GM23338 (cell line): ENCODE data around the gene PPP2R5C.

Source experiments
- CREB1 ChIP-seq: fragments of 250-450 bp; sonication (Bioruptor Pico); IDR thresholded peaks from 2 replicates; pipeline ENCODE4 v1.5.0; 2020; ENCODE audit warnings: low read depth, mild to moderate bottlenecking, moderate library complexity
- CTCF ChIP-seq, 2 experiments: fragments of 200-600 bp in 1 of 2; sonication (generic) in 1 of 2; conservative IDR thresholded peaks; 2 replicates each; pipeline versions ENCODE4 v1.5.1 to v1.6.1; 2016 to 2017; ENCODE audit warnings: antibody characterized with exemption in 2 of 2, low read depth in 2 of 2, mild to moderate bottlenecking in 2 of 2, moderate library complexity in 1 of 2
- ETS1 ChIP-seq: IDR thresholded peaks from 2 replicates; pipeline ENCODE4 v1.6.1; 2016; ENCODE audit warnings: antibody characterized with exemption
- EZH2 ChIP-seq: fragments of 200-600 bp; sonication (generic); IDR thresholded peaks from one replicate; pipeline ENCODE4 v1.8.0; 2017; ENCODE audit warnings: antibody characterized with exemption, mild to moderate bottlenecking, low read depth; ENCODE audit not compliant: unreplicated experiment
- EZH2phosphoT487 ChIP-seq: fragments of 200-600 bp; sonication (generic); IDR thresholded peaks from one replicate; pipeline ENCODE4 v1.8.1; 2018; ENCODE audit warnings: antibody characterized with exemption; ENCODE audit not compliant: unreplicated experiment
- JUNB ChIP-seq: IDR thresholded peaks from one replicate; pipeline ENCODE4 v1.6.1; 2016; ENCODE audit warnings: antibody characterized with exemption; ENCODE audit not compliant: unreplicated experiment
- NANOG ChIP-seq: IDR thresholded peaks from 2 replicates; pipeline ENCODE4 v1.6.1; 2016; ENCODE audit warnings: antibody characterized with exemption, borderline replicate concordance
- POLR2AphosphoS5 ChIP-seq: IDR thresholded peaks from 2 replicates; pipeline ENCODE4 v1.6.1; 2016; ENCODE audit warnings: antibody characterized with exemption, low read depth
- REST ChIP-seq: IDR thresholded peaks from one replicate; pipeline ENCODE4 v1.6.1; 2018; ENCODE audit warnings: antibody characterized with exemption; ENCODE audit not compliant: unreplicated experiment
- ZNF114 ChIP-seq: fragments of 250-450 bp; sonication (Bioruptor Pico); IDR thresholded peaks from 2 replicates; pipeline ENCODE4 v1.5.0; 2020; ENCODE audit warnings: mild to moderate bottlenecking, moderate library complexity
- ZNF331 ChIP-seq: fragments of 250-450 bp; sonication (Bioruptor Pico); IDR thresholded peaks from 2 replicates; pipeline ENCODE4 v1.5.0; 2020; ENCODE audit warnings: low read depth, mild to moderate bottlenecking, moderate library complexity

- TF ChIP-seq CTCF (conservative IDR thresholded peaks at IDR 0.05; ENCODE audit: low read depth in 2 of 2) = no peak
- TF ChIP-seq ZNF114 (CRISPR knock-in tag) = no peak
- no peak for TF ChIP-seq CREB1 (CRISPR knock-in tag)
- TF ChIP-seq POLR2AphosphoS5 = no peak
- TF ChIP-seq REST = no peak
- TF ChIP-seq EZH2phosphoT487 = no peak
- TF ChIP-seq EZH2 = no peak
- no peak for TF ChIP-seq ETS1
- TF ChIP-seq ZNF331 (CRISPR knock-in tag) = no peak
- TF ChIP-seq NANOG = no peak
- TF ChIP-seq JUNB = no peak
Observed at GRCh38 chr14:101788016-101788635, 26.6 kb downstream of the PPP2R5C start.
